GOT3 (cell line): ENCODE data around the gene KIF21A.

Experiments used
- DNase-seq: peaks from one replicate; lab custom pipeline; 2025; ENCODE audit warnings: mixed read lengths; lab: John Stamatoyannopoulos, UW

KIF21A gene

DNA sequence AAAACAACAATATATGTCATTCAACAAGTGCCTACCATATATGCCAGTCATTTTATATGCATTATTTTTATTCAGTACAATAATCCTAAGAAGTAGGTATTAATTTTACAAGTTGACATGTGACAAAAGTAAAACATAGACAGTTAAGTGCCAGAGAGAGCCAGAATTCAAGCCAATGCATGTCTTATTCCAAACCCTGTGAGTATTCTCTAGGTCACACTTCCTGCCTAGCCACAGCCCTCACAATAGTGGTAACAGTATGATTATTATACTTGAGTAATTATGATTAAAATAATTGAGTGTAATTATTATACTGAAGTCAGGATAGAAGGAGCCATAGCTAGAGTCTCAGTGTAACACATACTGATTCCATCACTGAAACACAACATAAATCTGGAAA, 52.2 kb downstream of the KIF21A start:
- DNase-seq, result no peak

DNA sequence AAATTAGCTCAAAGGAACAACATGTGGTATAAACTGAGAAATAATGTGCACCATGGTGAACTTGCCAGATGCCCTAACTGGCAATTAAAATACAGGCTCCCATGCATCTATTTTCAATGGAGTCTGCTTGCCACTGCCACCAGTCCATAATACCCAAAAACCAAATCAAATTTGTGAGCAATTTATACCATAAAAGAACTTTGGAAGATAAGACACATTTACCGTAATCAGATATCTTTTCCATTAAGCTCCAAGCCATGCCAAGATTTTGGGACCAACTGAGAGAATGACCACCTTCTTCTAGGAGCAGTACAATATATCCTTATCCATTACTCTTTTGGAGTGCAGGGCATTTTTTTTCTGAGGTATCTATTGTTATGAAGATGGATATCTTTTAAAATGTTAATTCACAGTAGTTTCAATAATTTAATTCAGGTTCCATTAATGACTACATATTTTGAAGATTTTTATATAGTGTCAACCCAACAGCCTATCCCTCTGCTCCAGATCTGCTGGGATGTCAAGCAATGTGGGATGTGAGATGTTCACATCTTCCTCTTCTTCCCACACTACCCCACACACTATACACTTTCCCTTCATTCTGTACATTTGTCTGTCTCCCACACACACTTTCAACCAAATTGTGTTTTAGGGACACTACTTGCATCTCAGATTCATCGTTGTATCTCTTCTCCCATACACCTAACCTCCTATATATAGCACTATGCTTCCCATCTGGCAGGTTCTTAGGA, 53.3 kb downstream of the KIF21A start:
- DNase-seq, result no peak

DNA sequence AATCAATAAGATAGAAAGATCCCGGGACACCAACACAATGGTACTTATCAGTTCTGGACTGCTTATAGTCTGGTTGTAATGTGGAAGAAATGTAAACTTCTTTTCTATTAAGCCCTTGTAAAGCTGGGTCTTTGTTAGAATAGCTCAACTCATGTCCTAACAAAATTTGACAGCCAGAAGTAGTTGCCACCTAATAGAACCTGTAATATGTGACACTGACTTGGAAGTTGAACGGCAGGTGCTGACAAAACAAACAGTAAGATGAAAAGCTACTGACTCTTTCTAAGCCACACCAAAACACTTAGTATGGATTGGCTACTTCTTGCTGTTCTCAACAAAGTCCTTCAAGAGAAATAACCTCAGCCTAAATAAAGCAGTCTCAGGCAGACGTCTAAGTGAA, 56.6 kb downstream of the KIF21A start:
- no peak for DNase-seq

DNA sequence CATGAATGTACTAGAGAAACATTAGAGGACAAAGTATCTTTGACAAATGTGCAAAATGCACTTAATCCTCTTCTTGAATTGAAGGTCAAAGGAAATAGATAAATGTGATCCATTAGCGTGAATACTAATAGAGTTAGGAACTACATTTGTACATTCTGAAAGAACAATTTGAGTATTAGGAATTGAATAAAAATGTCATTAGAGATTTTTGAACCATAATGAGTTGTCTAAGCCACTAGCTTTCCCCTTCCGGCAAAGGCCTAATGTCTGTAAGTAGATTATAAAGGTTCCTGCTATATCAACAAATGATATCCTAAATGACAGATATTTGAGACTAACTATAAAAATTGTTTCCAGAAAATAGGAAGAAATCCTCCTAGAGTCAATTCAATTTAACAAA, 59.8 kb downstream of the KIF21A start:
- no peak for DNase-seq

DNA sequence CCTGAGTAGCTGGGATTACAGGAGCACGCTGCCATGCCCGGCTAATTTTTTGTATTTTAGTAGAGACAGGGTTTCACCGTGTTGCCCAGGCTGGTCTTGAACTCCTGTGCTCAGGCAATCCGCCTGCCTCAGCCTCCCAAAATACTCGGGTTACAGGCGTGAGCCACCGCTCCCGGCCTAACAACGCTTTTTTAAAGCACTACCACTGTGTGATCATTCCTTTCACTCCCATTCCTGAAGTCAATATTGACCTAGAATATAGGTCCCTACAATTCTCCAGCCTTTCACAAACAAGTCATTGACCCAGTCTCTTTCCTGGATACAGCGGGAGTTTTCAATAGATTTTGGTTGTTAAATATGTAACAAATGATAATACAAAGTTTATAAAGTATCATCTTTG, 62.8 kb downstream of the KIF21A start:
- DNase-seq, result no peak

DNA sequence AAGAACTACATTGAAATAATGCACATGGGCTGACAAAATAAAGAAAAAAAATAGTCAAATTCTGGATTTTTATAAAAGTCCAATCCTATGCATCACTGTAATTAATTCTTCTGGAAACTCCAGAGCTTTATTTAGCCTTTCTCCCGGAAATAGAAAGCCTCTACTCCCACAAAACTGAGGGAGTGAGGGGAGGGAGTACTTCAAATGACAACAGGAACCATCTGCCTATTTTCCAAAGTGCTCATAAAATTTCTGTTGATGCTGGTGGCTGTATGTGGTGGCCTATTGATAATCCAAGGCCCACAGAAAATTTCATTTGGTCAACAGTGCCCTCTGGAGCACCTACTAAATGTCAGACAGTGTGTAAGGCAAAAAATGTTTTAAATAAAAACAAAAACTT, 64.6 kb downstream of the KIF21A start:
- DNase-seq, result no peak

DNA sequence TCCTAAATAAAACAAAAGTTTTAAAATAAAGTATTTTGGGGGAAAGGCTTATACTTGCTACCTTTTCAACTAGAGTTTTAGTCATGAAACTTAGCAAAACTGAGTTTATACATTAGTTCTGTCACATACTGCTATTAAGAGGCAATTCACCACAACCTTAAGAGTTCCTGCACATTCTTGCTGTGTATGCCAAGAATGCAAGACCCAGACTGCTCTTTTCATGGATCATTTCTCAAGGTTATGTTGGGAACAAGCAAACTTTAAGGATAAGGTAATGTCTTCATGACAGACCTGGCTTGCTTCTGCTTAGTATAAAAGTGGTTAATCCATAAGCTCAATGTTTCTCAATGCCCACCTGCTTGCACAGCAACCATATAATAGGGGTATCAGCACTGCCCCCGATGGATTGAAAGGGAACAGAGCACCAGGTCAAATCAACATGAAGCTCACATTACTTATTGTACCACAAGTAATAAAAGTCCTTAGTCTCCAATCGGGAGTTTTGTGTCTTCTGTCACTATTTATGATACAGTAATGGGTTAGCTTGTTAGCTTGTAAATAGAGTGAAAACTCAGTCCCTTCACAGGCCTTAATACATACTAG, 67.6 kb downstream of the KIF21A start:
- no peak for DNase-seq

DNA sequence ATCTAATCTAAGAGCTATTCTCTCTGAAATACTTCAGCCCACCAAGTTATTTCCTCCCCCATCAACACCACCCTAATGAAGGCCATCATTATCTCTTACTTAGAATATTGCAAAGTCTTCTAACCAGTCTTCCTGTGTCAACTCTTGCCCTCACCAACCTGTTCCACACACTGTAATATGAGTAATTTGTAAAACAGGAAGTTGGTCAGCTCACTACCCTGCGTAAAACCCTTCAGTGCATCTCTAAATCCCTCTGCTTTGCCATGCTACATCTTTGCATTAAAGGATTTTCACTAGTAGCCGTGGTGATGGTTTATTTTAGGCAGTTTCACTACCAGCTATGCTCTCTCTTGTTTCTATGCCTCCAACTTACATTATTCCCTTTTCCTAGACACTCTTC, 70.0 kb downstream of the KIF21A start:
- no peak for DNase-seq

DNA sequence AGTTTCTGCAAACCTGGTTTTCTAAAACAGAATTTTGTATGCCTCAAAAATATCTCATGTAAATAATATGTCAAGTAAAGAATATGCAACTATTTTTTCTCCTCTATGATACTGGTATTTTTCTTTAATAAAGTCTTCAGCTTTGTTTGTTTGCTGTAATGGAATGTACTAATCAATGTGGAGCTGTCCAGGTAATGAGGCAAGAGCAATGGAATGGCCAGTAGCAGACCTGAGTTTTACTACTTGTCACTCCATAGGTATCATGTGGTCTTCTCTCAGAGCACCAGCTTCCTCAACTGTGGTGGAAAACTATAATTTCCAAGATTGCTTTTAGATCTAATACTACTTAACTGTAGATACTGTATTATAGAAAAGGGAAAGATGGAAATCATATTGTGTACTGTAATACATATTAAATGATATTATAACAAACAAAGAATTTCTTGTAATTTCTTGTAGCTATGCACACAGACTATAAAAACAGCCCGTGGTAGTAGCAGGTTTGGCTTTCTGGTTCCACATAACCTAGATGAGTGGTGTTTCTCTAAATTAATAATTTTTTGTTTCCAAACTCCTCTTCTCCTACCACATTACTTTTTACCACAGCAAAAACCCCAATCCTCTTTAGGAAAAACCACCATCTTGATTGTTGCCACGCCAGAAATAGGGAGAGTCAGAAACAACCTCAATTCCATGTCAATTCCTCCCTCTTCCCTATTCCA, 70.6 kb downstream of the KIF21A start:
- no peak for DNase-seq

DNA sequence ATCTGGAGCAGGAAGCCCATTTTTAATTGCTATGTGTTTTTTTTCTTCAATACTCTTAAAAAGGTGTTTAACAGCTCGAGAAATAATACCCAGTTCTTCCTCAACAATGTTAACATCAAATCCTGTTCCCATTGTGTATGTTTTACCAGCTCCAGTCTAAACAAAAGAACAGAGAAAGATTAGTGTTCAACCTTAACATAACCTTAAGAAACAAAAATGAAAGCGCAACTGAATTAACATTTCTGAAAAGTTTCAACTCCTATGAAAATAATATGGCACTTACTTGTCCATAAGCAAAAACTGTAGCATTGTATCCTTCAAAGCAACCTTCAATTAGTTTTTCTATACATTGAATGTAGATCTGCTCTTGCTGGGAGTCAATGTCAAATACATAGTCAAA, 73.2 kb downstream of the KIF21A start:
- no peak for DNase-seq

DNA sequence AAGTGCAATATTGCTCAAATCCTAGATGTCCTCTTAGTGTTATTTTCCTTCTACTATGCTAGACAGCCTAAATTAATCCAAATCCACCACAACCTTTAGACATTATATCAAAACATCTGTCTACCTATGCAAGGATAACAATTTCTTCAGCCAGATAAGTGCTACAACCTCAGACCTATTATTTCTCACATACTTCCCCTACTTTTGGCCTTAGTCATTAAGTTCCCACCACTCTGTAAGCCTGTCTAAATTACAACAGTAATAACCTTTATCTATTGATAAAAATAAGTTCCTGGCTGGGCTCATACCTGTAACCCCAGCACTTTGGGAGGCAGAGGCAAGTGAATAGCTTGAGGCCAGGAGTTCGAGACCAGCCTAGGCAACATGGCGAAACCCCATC, 74.0 kb downstream of the KIF21A start:
- no peak for DNase-seq

DNA sequence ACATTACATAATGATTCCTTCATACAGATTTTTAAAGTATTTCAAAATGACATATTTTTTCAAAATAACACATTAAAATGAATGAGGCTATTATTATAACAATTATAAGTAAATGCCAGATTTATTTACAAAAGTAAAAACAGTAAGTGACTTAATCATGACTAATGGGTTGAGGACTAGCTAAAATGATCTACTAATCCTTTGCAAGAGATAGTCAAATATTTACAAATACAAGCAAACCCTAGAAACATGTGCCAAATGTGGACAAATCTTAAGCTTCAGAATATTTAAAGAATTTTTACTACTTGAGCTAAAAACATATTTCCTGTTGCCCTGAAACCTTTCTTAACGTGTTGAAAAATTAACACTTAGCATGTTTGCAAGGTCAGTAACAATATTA, 74.8 kb downstream of the KIF21A start:
- no peak for DNase-seq

DNA sequence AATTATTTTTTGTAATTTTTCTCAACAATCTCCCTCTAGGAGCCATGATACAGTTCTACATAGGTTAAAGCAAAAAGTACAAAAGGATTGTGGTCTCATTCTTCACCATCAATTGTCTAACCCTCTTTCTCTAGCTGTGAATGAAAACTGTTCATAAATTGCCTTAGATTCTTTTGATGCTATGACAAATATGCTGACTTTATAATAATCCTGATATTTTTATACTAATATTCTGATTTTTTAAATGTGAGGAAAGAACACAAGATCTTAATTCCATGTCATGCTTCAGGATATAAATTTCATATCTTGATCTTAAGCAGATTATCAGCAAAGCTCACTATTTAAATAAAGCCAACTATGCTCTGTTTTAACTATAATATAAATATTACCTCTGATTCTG, 75.4 kb downstream of the KIF21A start:
- no peak for DNase-seq

DNA sequence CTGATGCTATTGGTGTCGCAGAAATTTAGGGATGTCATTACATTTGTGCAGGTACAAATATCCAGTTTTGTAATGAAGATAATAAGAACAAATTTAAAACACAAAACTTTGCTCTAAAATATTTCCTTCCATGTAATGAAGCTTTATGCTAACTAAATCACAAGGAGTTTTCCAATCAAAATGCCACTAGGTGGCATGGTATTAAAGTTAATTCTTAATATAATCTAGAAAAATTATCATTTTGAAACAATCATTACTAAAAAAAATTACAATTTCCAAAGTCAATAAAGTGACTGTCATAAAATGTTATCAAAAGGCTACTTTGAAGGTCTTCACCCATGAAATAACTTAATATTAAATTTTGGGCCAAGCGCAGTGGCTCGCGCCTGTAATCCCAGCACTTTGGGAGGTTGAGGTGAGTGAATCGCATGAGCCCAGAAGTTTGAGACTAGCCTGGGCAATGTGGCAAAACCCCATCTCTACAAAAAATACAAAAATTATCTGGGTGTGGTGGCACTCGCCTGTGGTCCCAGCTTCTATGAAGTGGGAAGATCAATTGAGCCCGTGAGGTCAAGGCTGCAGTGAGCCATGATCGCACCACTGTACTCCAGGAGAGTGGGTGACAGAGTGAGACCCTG, 77.4 kb downstream of the KIF21A start:
- no peak for DNase-seq

DNA sequence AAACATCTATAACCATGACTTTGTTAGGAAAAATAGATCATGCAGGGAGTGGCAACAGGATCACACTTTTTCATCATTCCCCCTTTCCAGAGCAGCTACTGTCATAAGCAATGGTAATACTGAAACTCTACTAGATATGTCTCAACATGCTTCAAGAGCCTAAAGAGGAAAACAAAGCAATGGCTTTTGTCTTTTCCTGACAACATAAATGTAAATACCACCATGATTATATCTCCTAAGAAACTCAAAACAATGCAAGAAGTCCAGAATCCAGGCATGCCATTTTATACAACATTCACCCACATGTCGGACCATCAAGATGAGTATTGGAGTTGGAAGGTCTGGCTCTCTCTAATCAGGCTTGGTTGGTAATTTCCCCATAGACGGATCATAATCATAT, 78.7 kb downstream of the KIF21A start:
- DNase-seq, result no peak

DNA sequence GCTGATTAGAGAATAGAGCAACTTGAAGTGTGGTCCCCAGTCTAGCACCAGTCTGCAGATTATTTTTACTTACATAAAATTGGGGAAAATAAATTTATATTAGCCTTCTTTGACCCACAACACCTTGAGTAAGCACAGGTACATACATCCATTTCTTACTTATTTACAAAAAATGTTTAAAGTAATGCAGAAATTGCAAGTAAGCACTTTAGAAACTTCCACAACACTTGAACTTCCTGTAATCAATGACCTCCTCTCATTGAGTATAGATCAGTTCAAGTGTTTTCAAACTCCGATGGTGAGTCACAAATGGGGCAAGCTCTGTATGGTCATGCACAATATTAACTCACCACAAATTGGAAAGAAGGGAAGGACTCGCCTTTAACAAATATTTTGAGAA, 83.3 kb downstream of the KIF21A start:
- no peak for DNase-seq

DNA sequence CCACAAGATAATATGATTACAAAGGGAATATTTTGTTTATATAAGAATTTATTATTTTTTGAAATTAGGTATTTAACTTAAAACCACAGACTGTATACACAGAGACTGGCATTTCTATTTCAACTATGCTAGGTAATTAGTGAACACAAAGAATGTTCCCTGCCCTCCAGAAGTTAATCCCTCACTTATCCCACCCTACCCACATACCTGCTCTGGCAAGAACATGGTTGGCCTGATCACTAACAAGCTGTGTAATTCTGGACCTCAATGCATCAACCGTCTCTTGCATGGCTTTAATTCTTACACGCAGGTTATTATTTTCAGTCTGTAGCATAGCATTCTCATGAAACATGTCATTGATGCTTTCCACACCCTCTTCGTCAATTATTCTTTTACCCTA, 85.9 kb downstream of the KIF21A start:
- no peak for DNase-seq

DNA sequence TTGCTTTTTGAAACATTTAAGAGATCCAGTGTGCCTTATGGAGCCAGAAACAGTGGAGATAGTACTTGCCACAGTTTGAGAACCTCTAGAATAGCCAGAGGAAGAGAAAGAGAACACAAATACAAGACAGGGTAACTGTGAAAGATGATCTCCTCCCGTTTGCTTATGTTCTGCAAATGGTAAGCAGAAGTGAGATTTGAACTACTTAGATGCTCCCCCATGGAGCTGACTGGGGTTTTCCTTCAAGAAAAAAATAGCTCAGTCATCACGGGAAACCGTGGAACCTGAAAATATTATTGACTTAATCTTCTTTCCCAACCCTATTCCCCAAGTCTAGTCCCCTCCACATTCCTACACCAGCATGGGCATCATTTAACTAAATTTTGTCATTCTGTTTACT, 87.1 kb downstream of the KIF21A start:
- DNase-seq, result no peak

DNA sequence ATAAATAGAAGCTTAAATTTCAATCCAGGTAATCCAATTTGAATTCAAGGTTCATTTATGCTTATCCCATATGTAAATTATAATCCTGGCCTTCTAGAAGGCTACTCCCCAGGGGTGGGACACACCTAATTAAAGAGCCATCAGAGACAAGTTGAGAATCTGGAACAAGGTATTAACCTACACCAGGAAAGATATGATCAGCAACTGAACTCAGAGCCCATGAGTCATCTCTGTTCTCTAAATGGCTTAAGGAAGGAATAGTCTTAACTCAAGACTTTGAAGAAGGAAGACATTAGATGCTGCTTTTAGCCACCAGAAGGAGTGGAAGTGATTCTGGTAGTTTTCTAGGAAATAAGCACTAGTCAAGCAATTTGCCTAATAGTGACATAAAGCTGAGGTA, 88.0 kb downstream of the KIF21A start:
- DNase-seq, result no peak

DNA sequence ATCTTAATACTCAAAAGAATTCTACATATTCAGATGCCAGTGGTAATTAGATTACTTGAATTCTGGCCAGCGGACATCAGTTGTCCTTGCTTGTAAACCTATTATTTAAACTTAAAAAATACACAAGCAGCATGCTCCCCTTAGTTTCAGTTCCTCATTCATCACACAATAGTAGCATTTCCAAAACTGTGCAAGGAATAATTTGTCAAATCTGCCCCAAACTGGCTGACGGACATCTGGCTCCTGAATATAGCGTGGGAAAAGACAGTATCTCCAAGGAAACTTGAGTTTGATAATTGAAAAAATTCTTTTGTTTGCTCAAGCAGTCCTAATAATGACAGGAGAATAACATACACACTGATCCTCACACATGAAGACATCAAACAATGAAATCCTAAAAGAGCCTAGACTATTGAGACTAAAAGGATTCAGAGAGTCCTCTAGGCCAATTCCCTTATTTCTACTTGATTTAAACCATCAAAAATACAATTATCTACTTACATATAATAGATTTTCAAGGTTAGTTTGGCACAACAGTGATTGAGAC, 90.4 kb downstream of the KIF21A start:
- DNase-seq, result no peak

DNA sequence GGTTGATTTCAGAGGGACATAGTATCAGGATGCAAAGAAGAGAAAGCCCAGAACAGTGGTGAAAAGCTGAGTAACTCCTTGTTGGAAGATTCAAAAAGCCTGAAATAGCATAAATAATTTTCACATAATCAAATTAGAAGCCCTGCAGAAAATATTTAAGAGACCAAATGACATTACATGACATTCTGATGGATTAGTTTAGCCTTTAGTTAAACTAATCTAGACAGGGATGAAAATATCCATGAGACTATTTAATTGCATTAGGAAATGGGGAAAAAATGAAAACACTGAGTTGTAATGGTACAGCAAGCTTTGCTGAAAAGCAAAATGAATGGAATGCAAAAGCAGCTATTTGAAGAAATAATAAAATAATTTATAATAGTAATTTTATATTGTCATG, 91.8 kb downstream of the KIF21A start:
- no peak for DNase-seq

DNA sequence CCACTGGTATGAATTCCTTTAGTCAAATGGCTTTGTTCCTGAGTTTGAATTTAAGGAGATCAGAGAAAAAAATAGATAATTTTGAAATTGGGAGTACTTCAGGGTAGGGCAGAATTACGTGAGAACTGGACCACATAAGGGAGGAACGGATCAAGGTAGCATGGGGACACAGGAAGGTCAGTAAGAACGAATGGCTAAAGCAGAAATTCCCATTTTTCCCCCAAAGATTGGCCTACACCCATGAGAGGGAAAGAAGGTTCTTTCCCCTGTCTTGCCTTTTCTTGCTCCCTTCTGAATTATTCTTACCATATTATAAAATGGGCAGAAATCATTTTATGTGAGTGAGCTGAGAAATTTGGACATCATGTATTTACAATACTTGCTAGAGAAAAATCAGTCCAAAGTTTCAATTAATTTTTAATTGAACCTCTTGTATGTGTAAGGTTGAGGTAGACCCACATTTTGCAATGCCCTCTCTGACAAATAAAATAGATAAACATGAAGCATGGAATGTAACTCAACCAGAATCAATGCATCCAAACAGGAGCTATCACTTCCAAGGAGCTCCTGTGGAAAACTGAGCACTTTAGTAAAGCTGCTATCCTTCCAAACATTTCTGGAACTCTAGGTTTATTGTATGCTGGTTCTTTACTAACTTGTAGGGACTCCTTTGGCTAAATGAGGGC, 93.8 kb downstream of the KIF21A start:
- DNase-seq, result no peak
